H9 (cell line): ENCODE results near the gene OTUD4. TPM values are rescaled to one million over a fixed set of nuclear protein-coding genes. Genes with fewer than 3 reads are reported as not detected.

Experiments used
- DNase-seq: peaks from one replicate; pipeline ENCODE4 v3.0.0-alpha.2; 2017
- H2AFZ ChIP-seq: one replicate; pipeline ENCODE4 v1.6.1; 2013; ENCODE audit warnings: mild to moderate bottlenecking, low read length, control low read depth, moderate library complexity
- H2AK5ac ChIP-seq: 2 replicates; pipeline ENCODE4 v1.6.1; 2013; ENCODE audit warnings: low read length, control low read depth, mixed read lengths; ENCODE audit not compliant: insufficient read length
- H2BK120ac ChIP-seq: one replicate; pipeline ENCODE4 v1.6.1; 2013; ENCODE audit warnings: low read depth, mild to moderate bottlenecking, low read length, control low read depth, inconsistent platforms; ENCODE audit not compliant: poor library complexity, severe bottlenecking
- H2BK12ac ChIP-seq: 2 replicates; pipeline ENCODE4 v1.6.1; 2013; ENCODE audit warnings: low read length, control low read depth, mixed read lengths, low read depth; ENCODE audit not compliant: insufficient read length
- H2BK15ac ChIP-seq: 2 replicates; pipeline ENCODE4 v1.6.1; 2013; ENCODE audit warnings: low read depth, low read length, control low read depth
- H2BK20ac ChIP-seq: one replicate; pipeline ENCODE4 v1.6.1; 2013; ENCODE audit warnings: low read depth, mild to moderate bottlenecking, low read length, control low read depth, inconsistent platforms; ENCODE audit not compliant: poor library complexity, severe bottlenecking
- H2BK5ac ChIP-seq: 2 replicates; pipeline ENCODE4 v1.6.1; 2013; ENCODE audit warnings: low read length, control low read depth, mixed read lengths; ENCODE audit not compliant: insufficient read length
- H3K14ac ChIP-seq: 2 replicates; pipeline ENCODE4 v1.6.1; 2013; ENCODE audit warnings: low read length, control low read depth; ENCODE audit not compliant: insufficient read depth
- H3K18ac ChIP-seq: 2 replicates; pipeline ENCODE4 v1.6.1; 2013; ENCODE audit warnings: low read depth, mild to moderate bottlenecking, mixed read lengths, low read length, control low read depth; ENCODE audit not compliant: insufficient read length
- H3K23ac ChIP-seq: 2 replicates; pipeline ENCODE4 v1.6.1; 2013; ENCODE audit warnings: low read length, control low read depth, mixed read lengths, low read depth; ENCODE audit not compliant: insufficient read length
- H3K23me2 ChIP-seq: 2 replicates; pipeline ENCODE4 v1.6.1; 2013; ENCODE audit warnings: low read depth, mild to moderate bottlenecking, mixed read lengths, low read length, control low read depth; ENCODE audit not compliant: insufficient read length, poor library complexity, severe bottlenecking
- H3K27ac ChIP-seq: 2 replicates; pipeline ENCODE4 v1.5.1; 2013; ENCODE audit warnings: low read length, control low read depth, mixed read lengths, low read depth; ENCODE audit not compliant: insufficient read length
- H3K27me3 ChIP-seq: 2 replicates; pipeline ENCODE4 v1.6.1; 2013; ENCODE audit warnings: low read length, control low read depth, inconsistent platforms; ENCODE audit not compliant: insufficient read depth
- H3K4ac ChIP-seq: 2 replicates; pipeline ENCODE4 v1.6.1; 2013; ENCODE audit warnings: low read depth, mild to moderate bottlenecking, control low read depth, inconsistent platforms, low read length, moderate library complexity
- H3K4me1 ChIP-seq: 2 replicates; pipeline ENCODE4 v1.6.1; 2013; ENCODE audit warnings: low read length, control low read depth, inconsistent platforms; ENCODE audit not compliant: insufficient read depth
- H3K4me2 ChIP-seq: 2 replicates; pipeline ENCODE4 v1.6.1; 2013; ENCODE audit warnings: low read length, control low read depth, mixed read lengths; ENCODE audit not compliant: insufficient read length, insufficient read depth
- H3K56ac ChIP-seq: 2 replicates; pipeline ENCODE4 v1.6.1; 2013; ENCODE audit warnings: low read depth, mild to moderate bottlenecking, mixed read lengths, low read length, control low read depth; ENCODE audit not compliant: insufficient read length
- H3K79me1 ChIP-seq: 2 replicates; pipeline ENCODE4 v1.6.1; 2013; ENCODE audit warnings: low read depth, mild to moderate bottlenecking, moderate library complexity, low read length, control low read depth, inconsistent platforms; ENCODE audit not compliant: insufficient read depth, poor library complexity, severe bottlenecking
- H3K79me2 ChIP-seq: 2 replicates; pipeline ENCODE4 v1.6.1; 2013; ENCODE audit warnings: low read length, control low read depth, inconsistent platforms; ENCODE audit not compliant: insufficient read depth
- H3K9ac ChIP-seq: 2 replicates; pipeline ENCODE4 v1.6.1; 2013; ENCODE audit warnings: low read length, control low read depth, mixed read lengths; ENCODE audit not compliant: insufficient read length; ENCODE audit errors: extremely low read depth
- H3K9me3 ChIP-seq: one replicate; pipeline ENCODE4 v1.6.1; 2013; ENCODE audit warnings: low read depth, low read length, inconsistent platforms; ENCODE audit not compliant: control insufficient read depth
- H3T11ph ChIP-seq: one replicate; pipeline ENCODE4 v1.6.1; 2013; ENCODE audit warnings: mild to moderate bottlenecking, low read length, control low read depth, inconsistent platforms
- H4K20me1 ChIP-seq: one replicate; pipeline ENCODE4 v1.6.1; 2013; ENCODE audit not compliant: control insufficient read depth, insufficient read length, insufficient read depth
- H4K5ac ChIP-seq: 2 replicates; pipeline ENCODE4 v1.6.1; 2013; ENCODE audit warnings: low read depth, mild to moderate bottlenecking, mixed read lengths, low read length, control low read depth; ENCODE audit not compliant: insufficient read length
- H4K8ac ChIP-seq: replicated peaks from 2 replicates; pipeline ENCODE4 v1.6.1; 2013; ENCODE audit warnings: low read length, control low read depth, mixed read lengths, low read depth; ENCODE audit not compliant: insufficient read length
- H4K91ac ChIP-seq: 2 replicates; pipeline ENCODE4 v1.6.1; 2013; ENCODE audit warnings: low read depth, mild to moderate bottlenecking, moderate library complexity, mixed read lengths, low read length, control low read depth; ENCODE audit not compliant: insufficient read length
- H3K27ac Mint-ChIP-seq, 3 experiments: 2 replicates in 2 of 3; 3 replicates in 1 of 3; pipeline ENCODE4 v1.8.0; 2020 to 2021; ENCODE audit warnings: mixed read lengths in 3 of 3, mild to moderate bottlenecking in 1 of 3, moderate library complexity in 1 of 3
- H3K27me3 Mint-ChIP-seq: 2 replicates; pipeline ENCODE4 v1.8.0; 2021; ENCODE audit warnings: low read depth, mild to moderate bottlenecking, moderate library complexity, mixed read lengths
- H3K36me3 Mint-ChIP-seq, 3 experiments: 2 replicates in 2 of 3; 3 replicates in 1 of 3; pipeline ENCODE4 v1.8.0; 2020 to 2021; ENCODE audit warnings: low read depth in 3 of 3, mixed read lengths in 3 of 3; ENCODE audit not compliant: insufficient read depth in 1 of 3
- H3K4me1 Mint-ChIP-seq, 2 experiments: 2 replicates each; pipeline ENCODE4 v1.8.0; 2020; ENCODE audit warnings: mixed read lengths in 2 of 2
- H3K4me3 Mint-ChIP-seq, 2 experiments: 2 replicates in 1 of 2; 3 replicates in 1 of 2; pipeline ENCODE4 v1.8.0; 2020 to 2021; ENCODE audit warnings: mild to moderate bottlenecking in 2 of 2, mixed read lengths in 2 of 2, moderate library complexity in 1 of 2
- H3K9me3 Mint-ChIP-seq, 2 experiments: 2 replicates in 1 of 2; 3 replicates in 1 of 2; pipeline ENCODE4 v1.8.0; 2020; ENCODE audit warnings: mild to moderate bottlenecking in 2 of 2, mixed read lengths in 2 of 2, moderate library complexity in 1 of 2
- CTCF ChIP-seq: fragments of 200-600 bp; sonication (generic); conservative IDR thresholded peaks from 3 replicates; pipeline ENCODE4 v1.8.0; 2021; ENCODE audit warnings: antibody characterized with exemption, mild to moderate bottlenecking
- WGBS: extraction: QIAGEN DNeasy Blood & Tissue Kit; methylation state at CpG from one replicate; pipeline ENCODE4 v1.1.7; 2013; ENCODE audit warnings: missing lambda C conversion rate, low lambda C conversion rate, mixed read lengths; ENCODE audit not compliant: insufficient read length; ENCODE audit errors: extremely low coverage; 5-methylcytosine and 5-hydroxymethylcytosine counted together
- total RNA-seq: library from RNA; stranded (reverse); gene quantifications from 2 replicates; pipeline ENCODE4 v1.2.1, GENCODE V29; 2021

Gene OTUD4
- total RNA-seq, 1 experiment from 2014 or later, result 59.0 TPM

- Histone ChIP-seq H3K56ac (no peak overlapping the region), H2BK5ac (no peak overlapping the region), H3K79me2 (peaks cover 2% of the 10 kb centered on the region; the same call in 1 of the 2 replicates), H3K23me2 (no peaks in the 10 kb centered on the region), H2BK12ac (no peak overlapping the region), H2BK120ac (no peak overlapping the region), H3T11ph (no peak overlapping the region), H4K5ac (no peak overlapping the region), H2AK5ac (no peak overlapping the region), H3K9me3 (no peaks in the 10 kb centered on the region), H3K79me1 (no peaks in the 10 kb centered on the region), H2AFZ (no peak overlapping the region), H2BK15ac (no peak overlapping the region), H3K27me3 (no peaks in the 10 kb centered on the region), H4K8ac (no peak overlapping the region), H2BK20ac (no peak overlapping the region), H3K27ac (no peak overlapping the region), H3K23ac (no peak overlapping the region), H3K4me1 (no peaks in the 10 kb centered on the region), H3K4ac (no peak overlapping the region), H4K91ac (no peak overlapping the region), H3K4me2 (no peak overlapping the region), H3K18ac (no peak overlapping the region), H3K14ac (no peak overlapping the region), H3K9ac (no peak overlapping the region), H4K20me1 (no peaks in the 10 kb centered on the region)
- Mint-ChIP-seq H3K27ac (no peak overlapping the region), H3K36me3 (peaks cover 26 to 79% (median 68%) of the 10 kb centered on the region in 3 experiments), H3K27me3 (no peaks in the 10 kb centered on the region), H3K4me3 (no peak overlapping the region), H3K4me1 (no peaks in the 10 kb centered on the region), H3K9me3 (no peaks in the 10 kb centered on the region)
- no CpG with 5 or more reads among the region's 2 CpGs for WGBS
- no peak for DNase-seq
- TF ChIP-seq CTCF, result no peak
These were observed 27.0 kb downstream of the OTUD4 start for GRCh38 chr4:145153181-145153903.
